ENCODE measurements around the gene MRPL14. TPM values are rescaled to one million over a fixed set of nuclear protein-coding genes. Genes with fewer than 3 reads are reported as not detected.
A peak's percentile ranks its signal among the peaks of the same experiment; 100 is the strongest.

MRPL14 gene
- total and polyA plus RNA-seq, 4 donors, result 70.8 to 219 (median 101) TPM

- Histone ChIP-seq H3K4me1 (ENCODE audit: control insufficient read depth in 5 of 5, insufficient read depth in 5 of 5, low read length in 5 of 5) (peaks cover 0 to 26% (median 9%) of the 10 kb centered on the region in 5 donors), H3K27ac (ENCODE audit: low read depth in 1 of 2, low read length in 1 of 2) (no peak overlapping the region), H3K9ac (ENCODE audit: insufficient read depth in 1 of 2, low read length in 2 of 2) (no peak overlapping the region), H3K27me3 (ENCODE audit: control insufficient read depth in 3 of 3, insufficient read depth in 3 of 3, low read length in 2 of 3) (no peaks in the 10 kb centered on the region), H3K4me3 (no peak overlapping the region), H3K36me3 (ENCODE audit: control insufficient read depth in 4 of 4, insufficient read depth in 4 of 4, low read length in 4 of 4) (peaks cover 12 to 36% (median 20%) of the 10 kb centered on the region in 4 donors), H3K9me3 (ENCODE audit: control insufficient read depth in 4 of 4, insufficient read depth in 3 of 4, low read length in 3 of 4) (peaks cover 0 to 2% (median 0%) of the 10 kb centered on the region in 4 donors)
- DNase-seq, result no peak
- ATAC-seq (ENCODE audit: insufficient read depth, low FRiP score), result no peak
- WGBS, 2 donors, result 62 to 91% methylated on average over 1 of the region's 1 CpG
- no peak for TF ChIP-seq CTCF (IDR thresholded peaks at IDR 0.05; ENCODE audit: control extremely low read depth, extremely low read depth)
These were observed 18.8 kb downstream of the MRPL14 start for GRCh38 chr6:44108471-44108870.

- peaks cover 0 to 31% (median 9%) of the 10 kb centered on the region in 5 donors for H3K4me1 ChIP-seq (ENCODE audit: control insufficient read depth in 5 of 5, insufficient read depth in 5 of 5, low read length in 5 of 5)
- no peaks in the 10 kb centered on the region for H3K27me3 ChIP-seq (ENCODE audit: control insufficient read depth in 3 of 3, insufficient read depth in 3 of 3, low read length in 2 of 3)
- 85 to 94% methylated on average over 5 of the region's 5 CpGs for WGBS, 2 donors
- no peak overlapping the region for H3K27ac ChIP-seq (ENCODE audit: low read depth in 1 of 2, low read length in 1 of 2)
- no peak overlapping the region for H3K4me3 ChIP-seq
- ATAC-seq (ENCODE audit: insufficient read depth, low FRiP score), result no peak
- no peak for TF ChIP-seq CTCF (IDR thresholded peaks at IDR 0.05; ENCODE audit: control extremely low read depth, extremely low read depth)
- DNase-seq, result no peak
- H3K9ac ChIP-seq (ENCODE audit: insufficient read depth in 1 of 2, low read length in 2 of 2), result no peak overlapping the region
- H3K9me3 ChIP-seq (ENCODE audit: control insufficient read depth in 4 of 4, insufficient read depth in 3 of 4, low read length in 3 of 4), result peaks cover 0 to 2% (median 0%) of the 10 kb centered on the region in 4 donors
- H3K36me3 ChIP-seq (ENCODE audit: control insufficient read depth in 4 of 4, insufficient read depth in 4 of 4, low read length in 4 of 4), result peaks cover 3 to 39% (median 17%) of the 10 kb centered on the region in 4 donors
These were observed 20.2 kb downstream of the MRPL14 start for GRCh38 chr6:44107017-44107416.

- H3K27ac ChIP-seq (ENCODE audit: low read depth in 1 of 2, low read length in 1 of 2), result peak overlapping the region in 1 of 2 donors; percentile 19
- WGBS, 2 donors, result 87 to 94% methylated on average over 3 of the region's 3 CpGs
- no peak overlapping the region for H3K9ac ChIP-seq (ENCODE audit: insufficient read depth in 1 of 2, low read length in 2 of 2)
- peak in 1 of 3 donors; percentile 29 for DNase-seq
- H3K9me3 ChIP-seq (ENCODE audit: control insufficient read depth in 4 of 4, insufficient read depth in 3 of 4, low read length in 3 of 4), result peaks cover 0 to 2% (median 0%) of the 10 kb centered on the region in 4 donors
- peaks cover 0 to 35% (median 16%) of the 10 kb centered on the region in 4 donors for H3K36me3 ChIP-seq (ENCODE audit: control insufficient read depth in 4 of 4, insufficient read depth in 4 of 4, low read length in 4 of 4)
- no peak for ATAC-seq (ENCODE audit: insufficient read depth, low FRiP score)
- no peaks in the 10 kb centered on the region for H3K27me3 ChIP-seq (ENCODE audit: control insufficient read depth in 3 of 3, insufficient read depth in 3 of 3, low read length in 2 of 3)
- no peak overlapping the region for H3K4me3 ChIP-seq
- TF ChIP-seq CTCF (IDR thresholded peaks at IDR 0.05; ENCODE audit: control extremely low read depth, extremely low read depth), result no peak
- peaks cover 0 to 28% (median 9%) of the 10 kb centered on the region in 5 donors for H3K4me1 ChIP-seq (ENCODE audit: control insufficient read depth in 5 of 5, insufficient read depth in 5 of 5, low read length in 5 of 5)
These were observed 21.1 kb downstream of the MRPL14 start for GRCh38 chr6:44105993-44106740.

Measured in lung (tissue), 12 donors.